Activated CD4-positive, CD25-positive, alpha-beta regulatory T cell treated with anti-CD3 and anti-CD28 coated beads, Interleukin-2, amount 50 U/mL, for 72 hours (primary cell): ENCODE results near the gene PDE4D.

Experiments
- DNase-seq: peaks from one replicate; pipeline ENCODE4 v3.0.0; 2021

Gene PDE4D

DNA sequence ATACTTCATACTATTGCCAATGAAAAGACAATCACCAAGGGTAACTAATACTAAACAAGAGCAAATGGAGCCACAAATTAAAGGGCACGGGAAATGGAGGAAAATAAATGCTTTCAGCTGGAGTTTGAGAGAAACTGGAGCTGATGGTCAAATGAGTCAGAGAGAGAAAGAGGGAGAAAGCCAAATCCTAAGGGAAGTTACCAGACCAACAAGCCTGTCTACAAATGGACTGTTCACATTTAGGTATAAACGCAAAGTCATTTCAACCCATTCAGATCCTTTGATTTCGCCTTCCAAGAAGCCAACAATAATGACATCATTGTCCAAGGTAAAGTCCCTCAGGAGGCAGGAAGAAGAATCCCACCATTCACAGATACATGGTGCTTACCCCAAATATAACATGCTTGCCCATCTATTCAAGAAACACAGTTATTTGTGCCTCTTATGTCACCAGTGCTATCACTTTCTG lies 958.9 kb downstream of the PDE4D start:
- DNase-seq, result no peak

- DNase-seq, result no peak
Observed at GRCh38 chr5:58933891-58934628, 959.5 kb downstream of the PDE4D start.

- DNase-seq, result no peak
Observed at GRCh38 chr5:58932057-58932612, 961.4 kb downstream of the PDE4D start.

- DNase-seq, result no peak
Observed at GRCh38 chr5:58930520-58930919, 963.0 kb downstream of the PDE4D start.

GRCh38 chr5:58929726-58930125 lies 963.8 kb downstream of the PDE4D start:
- DNase-seq, result no peak

DNA sequence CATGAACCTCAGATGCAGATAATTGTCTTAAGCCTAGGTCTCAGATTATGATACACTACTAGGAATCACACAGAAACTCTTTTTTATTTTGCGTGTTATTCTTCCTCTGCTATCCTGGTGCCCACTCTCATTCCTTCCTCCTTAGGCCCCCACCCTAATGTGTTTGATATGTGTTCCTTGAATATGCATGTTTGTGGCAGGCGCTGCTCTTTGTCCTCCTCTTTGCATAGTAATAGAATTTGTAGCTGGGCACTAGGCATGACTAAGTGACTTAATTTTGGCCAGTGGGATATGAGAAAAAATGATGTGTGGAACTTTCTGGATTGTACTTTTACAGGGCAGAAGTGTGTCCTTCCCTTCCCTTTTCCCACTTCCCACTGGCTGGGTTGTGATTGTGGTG lies 965.6 kb downstream of the PDE4D start:
- no peak for DNase-seq

GRCh38 chr5:58927181-58927580 lies 966.3 kb downstream of the PDE4D start:
- no peak for DNase-seq

DNA sequence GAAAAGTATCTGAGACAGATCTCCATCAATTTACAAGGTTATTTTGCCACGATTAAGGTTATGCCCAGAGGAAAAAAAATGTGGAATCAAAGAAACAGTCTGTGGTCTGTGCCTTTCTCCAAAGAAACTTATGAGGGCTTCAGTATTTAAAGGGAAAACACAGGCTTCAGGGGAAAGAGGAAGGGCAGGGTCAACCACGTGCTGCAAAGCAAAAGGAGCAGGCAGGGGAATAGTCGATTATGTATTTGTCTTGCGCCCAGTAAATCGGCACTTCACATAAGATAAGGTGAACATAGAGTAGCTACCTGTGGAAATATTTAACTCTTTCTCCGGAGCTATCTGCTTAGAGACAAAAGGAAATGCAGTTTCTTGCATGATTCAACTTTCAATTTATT lies 967.0 kb downstream of the PDE4D start:
- DNase-seq, result no peak

DNA sequence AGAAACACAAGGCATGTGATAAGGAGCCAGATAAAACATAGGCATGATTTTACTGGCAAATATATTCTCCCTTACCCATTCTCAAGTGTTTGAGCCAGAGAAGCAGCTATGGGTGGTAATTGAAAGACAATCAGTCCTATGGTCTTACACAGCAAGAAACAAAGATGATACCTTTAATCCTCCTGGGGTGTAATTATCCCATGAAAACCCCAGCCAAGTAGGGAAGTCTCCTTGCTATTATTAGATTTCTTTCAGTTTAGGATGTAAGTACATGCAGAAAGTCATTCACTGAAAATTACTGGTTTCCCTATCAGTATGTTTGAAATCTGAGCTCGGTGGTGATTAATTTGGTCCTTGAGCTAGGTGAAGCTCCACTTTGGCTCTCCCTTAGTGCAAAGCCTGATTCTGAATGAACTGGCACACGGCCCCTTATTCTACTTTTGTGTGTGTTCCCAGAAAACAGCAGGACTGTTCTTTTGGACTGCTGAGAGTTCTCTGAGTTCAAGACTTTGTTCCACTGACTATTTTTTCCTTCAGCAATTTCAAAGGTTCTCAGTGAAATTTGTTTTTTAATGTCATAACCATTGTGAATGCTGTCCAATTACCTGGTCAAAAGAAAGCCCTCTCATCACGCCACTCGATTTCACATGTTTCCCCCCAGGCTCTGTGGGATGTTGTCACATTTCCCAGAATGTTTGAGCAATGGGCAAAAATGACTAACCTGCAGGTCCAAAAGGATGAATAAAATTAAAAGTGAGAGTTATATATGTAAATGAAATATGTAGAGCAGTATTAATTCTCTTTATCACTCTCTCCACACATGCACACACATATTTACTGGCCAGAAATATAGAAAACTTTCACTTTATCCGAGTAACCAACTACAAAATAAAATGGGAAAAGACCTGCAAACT lies 967.6 kb downstream of the PDE4D start:
- no peak for DNase-seq

DNA sequence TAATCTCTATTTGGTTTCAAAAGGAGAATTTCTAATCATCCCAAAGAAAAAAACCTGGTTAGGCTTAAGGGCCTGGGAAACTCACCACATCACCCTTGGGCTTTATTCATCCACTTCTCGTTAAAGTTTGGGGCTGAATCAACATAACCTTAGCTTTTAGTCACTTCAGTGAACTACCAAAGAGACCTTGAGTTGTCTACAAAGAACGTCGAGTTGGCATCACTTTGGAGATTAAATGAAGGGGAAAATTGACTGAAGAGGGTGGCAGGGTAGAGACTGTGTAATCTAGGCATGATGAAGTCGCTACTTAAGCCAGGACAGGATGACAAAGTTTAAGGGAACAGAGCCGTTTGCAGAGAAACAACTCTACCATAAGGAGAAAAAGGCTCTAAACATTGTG lies 969.2 kb downstream of the PDE4D start:
- no peak for DNase-seq

DNA sequence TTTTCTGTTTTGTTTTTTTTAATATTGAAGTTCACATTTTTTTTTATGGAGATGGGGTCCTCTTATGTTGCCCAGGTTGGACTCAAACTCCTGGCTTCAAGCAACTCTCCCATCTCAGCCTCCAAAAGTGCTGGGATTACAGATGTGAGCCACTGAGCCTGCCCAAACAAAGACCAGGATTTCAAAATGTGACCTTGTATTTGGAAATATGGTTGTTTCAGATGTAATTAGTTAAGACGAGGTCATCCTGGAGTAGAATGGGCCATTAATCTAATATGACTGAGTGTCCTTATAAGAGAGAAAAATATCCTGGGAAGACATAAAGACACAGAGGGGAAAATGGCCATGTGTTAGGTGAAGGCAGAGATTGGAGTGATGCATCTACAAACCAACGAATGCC lies 970.2 kb downstream of the PDE4D start:
- no peak for DNase-seq

GRCh38 chr5:58922461-58923171 lies 970.9 kb downstream of the PDE4D start:
- no peak for DNase-seq

DNA sequence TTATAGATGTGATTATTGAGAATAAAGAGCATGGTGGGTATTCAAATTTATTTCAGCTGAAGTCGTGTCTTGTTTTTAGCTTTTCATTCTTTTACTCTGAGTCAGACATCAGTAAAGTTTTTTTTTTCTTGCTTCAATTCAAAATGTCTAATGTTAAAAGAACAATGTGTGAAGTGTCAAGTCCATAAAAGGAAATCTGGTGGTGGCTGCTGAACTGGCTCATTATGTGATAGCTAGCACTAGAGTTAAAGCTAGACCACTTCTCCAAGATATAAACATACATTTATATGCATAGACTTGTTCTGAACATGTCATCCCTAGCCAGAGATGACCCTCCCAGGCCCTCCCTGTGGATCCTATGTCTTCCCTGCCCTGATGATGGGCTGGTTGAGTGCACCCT lies 972.4 kb downstream of the PDE4D start:
- DNase-seq, result no peak

GRCh38 chr5:58919833-58920232 lies 973.7 kb downstream of the PDE4D start:
- no peak for DNase-seq
